Thyroid gland (tissue), 4 donors: ENCODE data around the gene ARNT2. TPM values are rescaled to one million over a fixed set of nuclear protein-coding genes. Genes with fewer than 3 reads are reported as not detected.

Experiments
- DNase-seq, 2 donors: peaks; one replicate each; pipeline ENCODE4 v3.0.0-alpha.2; 2019
- H3K27ac ChIP-seq, 3 donors: fragments of 200-600 bp; sonication (generic); 1 replicate in 2 of 3; 2 replicates in 1 of 3; pipeline ENCODE4 v1.5.1; 2016 to 2019; ENCODE audit warnings: mild to moderate bottlenecking in 1 of 3, moderate library complexity in 1 of 3
- H3K27me3 ChIP-seq: fragments of 200-600 bp; sonication (generic); one replicate; pipeline ENCODE4 v1.5.1; 2019
- H3K36me3 ChIP-seq, 2 donors: fragments of 200-600 bp; sonication (generic); one replicate each; pipeline ENCODE4 v1.5.1; 2016 to 2019
- H3K4me1 ChIP-seq, 2 donors: fragments of 200-600 bp; sonication (generic); one replicate each; pipeline ENCODE4 v1.5.1; 2017 to 2019
- H3K4me3 ChIP-seq, 3 donors: fragments of 200-600 bp; sonication (generic); replicated peaks in 1 of 3; 1 replicate in 2 of 3; 2 replicates in 1 of 3; pipeline ENCODE4 v1.5.1; 2016; ENCODE audit warnings: mild to moderate bottlenecking in 1 of 3
- H3K9me3 ChIP-seq: fragments of 200-600 bp; sonication (generic); one replicate; pipeline ENCODE4 v1.5.1; 2017
- POLR2A ChIP-seq, 2 donors: fragments of 450-650 bp; IDR thresholded peaks; one replicate each; pipeline ENCODE4 v1.6.1; 2017; ENCODE audit warnings: antibody characterized with exemption in 2 of 2, mild to moderate bottlenecking in 2 of 2, moderate library complexity in 1 of 2
- WGBS, 2 donors: methylation state at CpG; one replicate each; pipeline ENCODE4 v1.1.5; 2017; 5-methylcytosine and 5-hydroxymethylcytosine counted together
- intact Hi-C: fragments of 100-400 bp; cut with DNase I; formaldehyde crosslinking; loops from one replicate; pipeline ENCODE4 v1.15.1; 2023
- total RNA-seq, 4 donors: library from RNA; depleted of rRNA; stranded (reverse); fragments of >200 nt; gene quantifications; one replicate each; pipeline ENCODE4 v1.2.3, GENCODE V29; 2016
- TF ChIP-seq, protein P1 (sequence below), 6 experiments: fragments of 200-600 bp in 3 of 6; fragments of 450-650 bp in 3 of 6; sonication (generic) in 3 of 6; IDR thresholded peaks; one replicate each; pipeline ENCODE4 v1.5.1; 2016 to 2019; ENCODE audit warnings: antibody characterized with exemption in 6 of 6, mild to moderate bottlenecking in 2 of 6, inconsistent platforms in 1 of 6, moderate library complexity in 1 of 6

ARNT2 gene
- total RNA-seq, 4 donors from 2014 or later: 9.4 to 19.1 (median 13.8) TPM

DNA sequence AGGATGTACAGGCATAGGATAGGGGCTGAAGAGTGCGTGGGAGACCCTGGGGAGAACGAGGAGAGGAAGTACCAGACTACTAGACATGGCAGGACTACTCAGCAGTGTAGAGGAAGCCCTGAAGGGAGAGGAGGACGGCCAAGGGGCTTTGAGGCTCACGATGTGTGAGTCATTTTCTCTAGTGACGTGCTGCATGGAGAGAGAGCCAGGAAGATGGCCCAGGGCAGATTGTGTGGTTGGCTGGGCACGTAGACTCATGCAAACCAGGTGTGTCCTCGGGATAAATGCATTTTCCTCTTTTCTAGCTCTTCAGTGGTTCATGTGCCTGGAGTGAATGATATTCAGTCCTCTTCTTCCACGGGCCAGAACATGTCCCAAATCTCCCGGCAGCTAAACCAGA is 175.9 kb downstream of the ARNT2 start:
- Histone ChIP-seq H3K36me3 (no peaks in the 10 kb centered on the region), H3K4me1 (no peaks in the 10 kb centered on the region), H3K27ac (no peak overlapping the region), H3K4me3 (no peak overlapping the region), H3K27me3 (no peaks in the 10 kb centered on the region), H3K9me3 (no peaks in the 10 kb centered on the region)
- TF ChIP-seq POLR2A (IDR thresholded peaks at IDR 0.05): no peak
- TF ChIP-seq, protein P1, sequence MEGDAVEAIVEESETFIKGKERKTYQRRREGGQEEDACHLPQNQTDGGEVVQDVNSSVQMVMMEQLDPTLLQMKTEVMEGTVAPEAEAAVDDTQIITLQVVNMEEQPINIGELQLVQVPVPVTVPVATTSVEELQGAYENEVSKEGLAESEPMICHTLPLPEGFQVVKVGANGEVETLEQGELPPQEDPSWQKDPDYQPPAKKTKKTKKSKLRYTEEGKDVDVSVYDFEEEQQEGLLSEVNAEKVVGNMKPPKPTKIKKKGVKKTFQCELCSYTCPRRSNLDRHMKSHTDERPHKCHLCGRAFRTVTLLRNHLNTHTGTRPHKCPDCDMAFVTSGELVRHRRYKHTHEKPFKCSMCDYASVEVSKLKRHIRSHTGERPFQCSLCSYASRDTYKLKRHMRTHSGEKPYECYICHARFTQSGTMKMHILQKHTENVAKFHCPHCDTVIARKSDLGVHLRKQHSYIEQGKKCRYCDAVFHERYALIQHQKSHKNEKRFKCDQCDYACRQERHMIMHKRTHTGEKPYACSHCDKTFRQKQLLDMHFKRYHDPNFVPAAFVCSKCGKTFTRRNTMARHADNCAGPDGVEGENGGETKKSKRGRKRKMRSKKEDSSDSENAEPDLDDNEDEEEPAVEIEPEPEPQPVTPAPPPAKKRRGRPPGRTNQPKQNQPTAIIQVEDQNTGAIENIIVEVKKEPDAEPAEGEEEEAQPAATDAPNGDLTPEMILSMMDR (IDR thresholded peaks at IDR 0.05): no peak
- intact Hi-C loops: no loop called here
- no peak for DNase-seq
- WGBS, 2 donors: 82 to 87% methylated on average over 9 of the region's 9 CpGs

DNA sequence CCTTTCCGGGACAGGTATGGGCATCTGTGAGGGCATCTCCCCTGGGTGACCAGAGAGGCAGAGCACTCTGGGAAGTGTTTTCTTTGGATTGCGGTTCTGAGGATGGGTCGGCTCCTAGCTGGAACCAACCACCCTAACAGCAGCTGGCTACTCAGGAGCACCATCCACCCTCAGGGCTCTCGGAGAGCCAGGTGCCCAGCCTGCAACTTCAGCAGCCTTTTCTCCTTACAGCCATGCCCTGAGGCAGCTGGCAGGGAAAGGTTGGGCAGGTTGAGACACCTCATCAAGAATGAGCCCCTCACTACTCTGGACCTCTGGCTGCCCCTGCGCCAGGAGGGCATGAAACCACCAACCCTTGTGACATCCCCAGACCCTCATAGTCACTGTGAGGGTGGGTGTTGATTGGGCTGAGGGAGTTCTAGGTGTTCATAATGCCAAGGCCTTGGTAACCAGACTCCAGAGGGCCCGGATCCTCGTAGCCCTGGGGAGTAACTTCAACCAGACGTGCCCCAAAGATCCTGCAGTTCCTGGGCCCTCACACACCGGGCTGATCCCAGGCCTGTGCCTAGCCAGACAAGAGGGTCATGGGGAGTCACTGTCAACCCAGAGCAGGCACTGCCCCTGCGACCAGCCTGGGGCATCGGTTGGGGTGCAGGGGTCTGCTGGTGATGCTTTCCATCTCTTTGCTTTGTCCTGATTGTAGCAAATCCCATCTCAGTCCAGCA is 176.5 kb downstream of the ARNT2 start:
- H3K36me3 ChIP-seq: no peaks in the 10 kb centered on the region
- TF ChIP-seq, protein P1 (IDR thresholded peaks at IDR 0.05): no peak
- TF ChIP-seq POLR2A (IDR thresholded peaks at IDR 0.05): no peak
- no peaks in the 10 kb centered on the region for H3K9me3 ChIP-seq
- no peak overlapping the region for H3K27ac ChIP-seq
- DNase-seq: no peak
- H3K4me3 ChIP-seq: no peak overlapping the region
- intact Hi-C loops: no loop called here
- no peaks in the 10 kb centered on the region for H3K27me3 ChIP-seq
- no peaks in the 10 kb centered on the region for H3K4me1 ChIP-seq
- 96 to 100% methylated on average over 8 of the region's 11 CpGs for WGBS, 2 donors

DNA sequence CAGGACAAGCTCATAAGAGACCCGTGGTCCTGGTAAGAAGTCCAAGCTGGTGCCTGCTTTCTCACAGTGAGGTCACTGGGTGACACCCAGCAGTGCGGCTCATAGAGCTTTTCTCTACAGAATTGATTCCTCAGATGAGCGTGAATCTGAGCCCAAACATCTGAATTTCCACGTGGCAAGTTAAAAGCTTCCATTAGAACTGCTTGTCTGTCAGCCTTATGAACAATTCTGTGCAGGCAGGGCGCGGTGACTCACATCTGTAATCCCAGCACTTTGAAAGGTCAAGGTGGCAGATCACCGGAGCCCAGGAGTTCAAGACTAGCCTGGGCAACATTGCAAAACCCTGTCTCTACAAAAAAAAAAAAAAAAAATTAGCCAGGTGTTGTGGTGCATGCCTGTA is 177.8 kb downstream of the ARNT2 start:
- Histone ChIP-seq H3K27me3 (no peaks in the 10 kb centered on the region), H3K36me3 (no peaks in the 10 kb centered on the region), H3K9me3 (no peaks in the 10 kb centered on the region), H3K4me1 (no peaks in the 10 kb centered on the region), H3K27ac (no peak overlapping the region), H3K4me3 (no peak overlapping the region)
- 83 to 91% methylated on average over 7 of the region's 7 CpGs for WGBS, 2 donors
- TF ChIP-seq, protein P1 (IDR thresholded peaks at IDR 0.05): no peak
- no peak for TF ChIP-seq POLR2A (IDR thresholded peaks at IDR 0.05)
- no peak for DNase-seq
- intact Hi-C loops: no loop called here

DNA sequence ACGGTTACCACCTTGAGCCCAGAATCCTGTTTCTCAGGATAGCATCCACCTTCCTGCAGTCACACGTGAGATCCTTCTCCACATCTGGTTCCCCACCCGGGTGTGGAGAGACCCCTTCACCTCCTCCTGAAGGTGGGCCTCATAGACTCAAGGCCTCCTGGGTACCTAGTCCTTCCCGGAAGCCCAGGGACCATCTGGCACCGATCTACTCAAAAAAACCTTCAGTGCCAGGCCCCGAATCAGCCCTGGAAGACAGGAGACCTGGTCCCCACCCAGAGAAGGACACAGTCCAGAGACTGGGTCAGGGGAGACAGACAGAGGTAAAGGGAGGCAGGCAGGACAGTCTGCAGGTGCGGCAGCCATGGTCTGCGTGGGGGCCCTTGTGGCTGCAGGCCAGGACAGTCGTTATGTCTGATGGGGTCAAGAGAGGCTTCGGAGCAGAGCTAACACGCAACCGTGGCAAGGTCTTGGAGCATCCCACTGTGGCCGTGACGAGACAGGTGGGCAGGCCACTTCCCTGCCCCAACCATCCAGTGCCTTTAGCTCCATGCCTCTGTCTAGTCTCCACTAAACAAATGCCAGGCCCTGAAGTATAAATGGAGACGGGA is 178.7 kb downstream of the ARNT2 start:
- Histone ChIP-seq H3K27me3 (no peaks in the 10 kb centered on the region), H3K27ac (no peak overlapping the region), H3K9me3 (no peaks in the 10 kb centered on the region), H3K4me1 (no peaks in the 10 kb centered on the region), H3K36me3 (no peaks in the 10 kb centered on the region), H3K4me3 (no peak overlapping the region)
- no peak for TF ChIP-seq POLR2A (IDR thresholded peaks at IDR 0.05)
- TF ChIP-seq, protein P1 (IDR thresholded peaks at IDR 0.05): no peak
- intact Hi-C loops: no loop called here
- DNase-seq: no peak
- WGBS, 2 donors: 95 to 97% methylated on average over 7 to 15 of the region's 15 CpGs

DNA sequence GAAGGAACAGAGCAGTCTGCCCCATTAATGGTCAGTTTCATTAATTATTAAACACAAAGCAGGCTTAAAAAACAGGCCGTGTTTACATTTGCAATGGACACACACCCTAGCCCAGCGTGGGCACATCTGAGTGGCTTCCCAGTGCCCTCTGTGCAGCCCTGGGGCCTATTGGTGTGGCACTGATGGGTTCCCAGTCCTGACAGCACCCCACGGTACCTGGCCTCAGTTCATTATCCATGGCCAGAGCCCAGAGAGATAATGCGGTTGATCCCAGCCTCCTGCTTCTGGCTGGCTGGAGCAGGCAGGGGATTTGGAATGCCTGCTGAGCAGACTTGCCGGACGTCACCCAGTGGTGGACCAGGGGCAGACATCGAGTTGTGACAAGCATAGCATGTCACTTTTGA is 180.4 kb downstream of the ARNT2 start:
- Histone ChIP-seq H3K4me1 (no peaks in the 10 kb centered on the region), H3K36me3 (no peaks in the 10 kb centered on the region), H3K27ac (no peak overlapping the region), H3K27me3 (no peaks in the 10 kb centered on the region), H3K9me3 (no peaks in the 10 kb centered on the region), H3K4me3 (no peak overlapping the region)
- intact Hi-C loops: no loop called here
- 84 to 86% methylated on average over 3 to 7 of the region's 7 CpGs for WGBS, 2 donors
- DNase-seq: no peak
- TF ChIP-seq, protein P1 (IDR thresholded peaks at IDR 0.05): no peak
- no peak for TF ChIP-seq POLR2A (IDR thresholded peaks at IDR 0.05)
